DND-41 (cell line): ENCODE results near the gene NPSR1.

ENCODE experiments used
- CTCF ChIP-seq: IDR thresholded peaks from 2 replicates; pipeline ENCODE4 v1.5.1; 2012; ENCODE audit warnings: borderline replicate concordance, low read length, moderate library complexity, mild to moderate bottlenecking; ENCODE audit not compliant: poor library complexity, severe bottlenecking; ENCODE audit errors: extremely low read depth
- EZH2 ChIP-seq: IDR thresholded peaks from 3 replicates; pipeline ENCODE4 v1.6.1; 2012; ENCODE audit warnings: borderline replicate concordance, low read depth, mild to moderate bottlenecking, moderate library complexity, low read length, inconsistent platforms; ENCODE audit not compliant: severe bottlenecking

- no peak for TF ChIP-seq EZH2
- TF ChIP-seq CTCF: no peak
Observed at GRCh38 chr7:34757570-34758110, 99.6 kb downstream of the NPSR1 start.
